ENCODE measurements around the gene PAX3.

DNA sequence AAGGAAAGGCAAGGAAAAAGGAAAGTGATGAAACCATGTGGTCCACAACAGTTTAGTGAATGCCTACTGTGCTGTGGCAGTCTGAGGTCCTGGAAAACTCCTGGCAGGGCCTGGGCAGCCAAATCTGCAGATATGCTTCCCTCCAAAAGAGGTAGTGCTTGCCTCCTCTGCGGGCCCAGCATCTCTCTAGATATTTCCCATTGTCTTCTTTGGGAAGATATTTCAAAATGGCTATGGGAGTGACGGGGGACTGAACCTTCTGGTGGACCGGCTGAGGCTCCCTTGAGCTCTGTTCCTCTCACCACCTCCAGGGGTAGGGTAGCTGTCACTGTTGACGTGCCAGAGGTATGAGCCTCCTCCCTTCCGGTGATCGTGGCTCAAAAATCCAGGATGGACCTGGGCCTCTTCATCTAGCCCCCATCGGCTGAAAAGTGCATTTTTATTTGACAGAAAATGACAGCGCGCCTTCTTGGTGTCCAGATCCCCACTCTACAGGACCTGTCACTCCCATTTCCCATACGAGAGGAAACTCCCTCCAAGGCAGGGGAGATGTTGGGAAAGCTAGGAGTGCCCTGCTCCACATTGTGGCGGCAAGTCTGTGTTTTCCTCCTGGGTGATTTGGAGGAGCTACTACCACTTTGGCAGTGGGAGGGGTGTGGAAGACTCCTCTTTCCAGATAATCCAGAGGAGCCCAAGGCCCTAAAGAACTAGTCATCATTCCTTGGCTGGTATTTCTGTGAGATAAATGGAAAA is 9.4 kb upstream of the PAX3 start:
- no peak for TF ChIP-seq ZNF232 (CRISPR knock-in tag; IDR thresholded peaks at IDR 0.05)
- TF ChIP-seq, protein P1, sequence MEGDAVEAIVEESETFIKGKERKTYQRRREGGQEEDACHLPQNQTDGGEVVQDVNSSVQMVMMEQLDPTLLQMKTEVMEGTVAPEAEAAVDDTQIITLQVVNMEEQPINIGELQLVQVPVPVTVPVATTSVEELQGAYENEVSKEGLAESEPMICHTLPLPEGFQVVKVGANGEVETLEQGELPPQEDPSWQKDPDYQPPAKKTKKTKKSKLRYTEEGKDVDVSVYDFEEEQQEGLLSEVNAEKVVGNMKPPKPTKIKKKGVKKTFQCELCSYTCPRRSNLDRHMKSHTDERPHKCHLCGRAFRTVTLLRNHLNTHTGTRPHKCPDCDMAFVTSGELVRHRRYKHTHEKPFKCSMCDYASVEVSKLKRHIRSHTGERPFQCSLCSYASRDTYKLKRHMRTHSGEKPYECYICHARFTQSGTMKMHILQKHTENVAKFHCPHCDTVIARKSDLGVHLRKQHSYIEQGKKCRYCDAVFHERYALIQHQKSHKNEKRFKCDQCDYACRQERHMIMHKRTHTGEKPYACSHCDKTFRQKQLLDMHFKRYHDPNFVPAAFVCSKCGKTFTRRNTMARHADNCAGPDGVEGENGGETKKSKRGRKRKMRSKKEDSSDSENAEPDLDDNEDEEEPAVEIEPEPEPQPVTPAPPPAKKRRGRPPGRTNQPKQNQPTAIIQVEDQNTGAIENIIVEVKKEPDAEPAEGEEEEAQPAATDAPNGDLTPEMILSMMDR (IDR thresholded peaks at IDR 0.05) = no peak
- TF ChIP-seq, protein P2, sequence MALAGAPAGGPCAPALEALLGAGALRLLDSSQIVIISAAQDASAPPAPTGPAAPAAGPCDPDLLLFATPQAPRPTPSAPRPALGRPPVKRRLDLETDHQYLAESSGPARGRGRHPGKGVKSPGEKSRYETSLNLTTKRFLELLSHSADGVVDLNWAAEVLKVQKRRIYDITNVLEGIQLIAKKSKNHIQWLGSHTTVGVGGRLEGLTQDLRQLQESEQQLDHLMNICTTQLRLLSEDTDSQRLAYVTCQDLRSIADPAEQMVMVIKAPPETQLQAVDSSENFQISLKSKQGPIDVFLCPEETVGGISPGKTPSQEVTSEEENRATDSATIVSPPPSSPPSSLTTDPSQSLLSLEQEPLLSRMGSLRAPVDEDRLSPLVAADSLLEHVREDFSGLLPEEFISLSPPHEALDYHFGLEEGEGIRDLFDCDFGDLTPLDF (CRISPR knock-in tag; IDR thresholded peaks at IDR 0.05) = no peak
- no peak for TF ChIP-seq ESRRA (CRISPR knock-in tag; IDR thresholded peaks at IDR 0.05; ENCODE audit: borderline replicate concordance)

Data from WTC11 (cell line).